Suppressor macrophage treated with lipopolysaccharide for 4 hours (primary cell): ENCODE data around the gene CCDC184.
"Not testable (repeated sequence)": the region's sequence is repeated elsewhere in the genome, so short reads cannot be mapped to it uniquely, and the experiment has no call there.

Experiments used
- DNase-seq: peaks from one replicate; pipeline ENCODE4 v3.0.0-alpha.2; 2020

Gene CCDC184

DNA sequence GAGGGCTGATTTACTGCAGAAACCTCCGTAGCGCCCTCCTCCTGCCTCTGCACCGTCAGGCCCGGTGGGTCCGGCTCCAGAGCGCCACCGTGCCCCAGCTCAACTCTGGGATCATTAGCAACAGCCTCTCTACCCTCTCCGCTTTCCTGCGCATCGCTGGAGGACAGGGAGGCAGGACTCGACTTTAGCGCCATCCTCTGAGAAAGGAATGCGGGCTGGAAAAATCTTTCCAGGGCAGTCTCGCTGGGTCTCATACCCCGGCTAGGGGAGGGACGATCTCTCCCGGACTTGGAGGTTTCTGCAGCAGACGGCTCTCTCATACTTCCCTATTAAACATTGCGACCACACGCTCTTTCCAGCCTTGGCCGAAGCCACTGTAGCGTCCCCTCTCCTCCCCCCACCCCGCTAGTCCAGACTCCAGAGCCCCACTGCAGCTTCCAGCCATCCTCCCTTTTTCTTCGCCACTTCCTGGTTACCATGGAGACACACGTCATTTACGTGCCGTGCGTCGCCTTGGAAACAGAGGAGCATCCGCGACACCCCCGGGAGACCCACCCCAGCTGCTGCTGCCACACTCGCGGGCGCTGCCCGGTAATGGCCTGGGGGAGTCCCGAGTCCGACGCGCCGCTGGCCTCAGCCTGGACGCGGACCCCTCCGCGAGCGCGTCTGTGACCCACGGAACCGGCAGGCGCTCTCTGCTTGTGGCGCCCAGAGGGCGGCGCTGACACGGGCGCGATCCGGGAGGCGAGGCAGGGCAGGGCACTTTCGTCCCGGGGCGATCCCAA is at the start of gene CCDC184:
Gene CCDC184 (plus strand): TSS at position 554 of the 785 bp plus-strand sequence. CDS start 479 bp downstream, outside the sequence.
- peak; percentile 59 for DNase-seq

DNA sequence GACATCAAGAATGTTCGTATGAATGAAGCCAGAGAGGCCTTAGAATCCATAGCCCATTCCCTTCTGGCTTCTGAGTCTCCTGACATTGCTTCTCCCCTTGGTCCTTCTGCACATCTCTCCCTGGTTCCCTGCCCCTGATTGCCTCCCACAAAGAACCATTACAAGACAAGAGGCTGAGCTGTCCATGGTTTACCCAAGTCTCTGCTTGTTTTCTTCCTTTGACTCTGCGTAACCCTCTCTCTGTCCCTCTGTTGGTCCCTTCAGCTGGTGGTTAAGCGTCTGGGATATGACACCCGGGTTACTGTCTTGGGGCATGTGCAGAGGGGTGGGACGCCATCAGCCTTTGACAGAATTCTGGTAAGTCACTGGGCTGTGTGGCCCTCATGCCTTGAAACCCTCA is 48.4 kb upstream of the CCDC184 start:
- no peak for DNase-seq

DNA sequence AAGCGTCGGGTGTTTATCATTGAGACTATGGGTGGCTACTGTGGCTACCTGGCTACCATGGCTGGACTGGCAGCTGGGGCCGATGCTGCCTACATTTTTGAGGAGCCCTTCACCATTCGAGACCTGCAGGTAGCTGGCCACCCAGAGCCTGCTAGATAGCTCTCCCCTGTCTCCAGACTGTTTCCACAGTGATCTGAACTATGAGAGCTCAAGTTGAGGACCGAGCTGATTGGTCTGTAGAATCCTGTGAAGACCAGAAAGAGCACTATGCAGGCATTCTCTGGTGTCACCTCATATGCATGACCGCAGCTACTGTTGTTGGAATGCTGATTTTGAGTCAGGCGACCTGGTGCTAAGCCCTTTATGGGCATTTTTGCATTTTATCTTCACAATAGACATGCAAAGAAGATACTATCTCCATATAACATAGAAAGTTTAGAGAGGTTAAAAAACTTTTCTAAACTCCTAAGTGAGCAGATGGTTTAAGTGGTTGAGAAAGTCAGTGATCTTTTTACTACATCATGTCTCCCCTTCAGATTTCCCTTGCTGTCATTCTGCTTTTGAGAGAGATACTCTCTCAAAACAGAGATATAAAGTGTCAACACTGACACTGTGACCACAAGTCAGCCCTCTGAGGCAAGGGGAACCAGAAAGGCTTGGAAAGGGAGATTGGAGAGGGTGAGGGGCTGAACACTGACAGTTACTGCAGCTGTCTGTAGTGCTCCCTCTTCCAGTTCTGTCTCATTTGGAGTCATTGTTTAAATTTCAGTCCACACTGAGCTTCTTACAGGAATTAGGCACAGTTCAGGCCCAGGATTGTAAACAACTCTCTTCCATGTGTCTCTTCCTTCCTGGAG is 40.4 kb upstream of the CCDC184 start:
- DNase-seq, result no peak

DNA sequence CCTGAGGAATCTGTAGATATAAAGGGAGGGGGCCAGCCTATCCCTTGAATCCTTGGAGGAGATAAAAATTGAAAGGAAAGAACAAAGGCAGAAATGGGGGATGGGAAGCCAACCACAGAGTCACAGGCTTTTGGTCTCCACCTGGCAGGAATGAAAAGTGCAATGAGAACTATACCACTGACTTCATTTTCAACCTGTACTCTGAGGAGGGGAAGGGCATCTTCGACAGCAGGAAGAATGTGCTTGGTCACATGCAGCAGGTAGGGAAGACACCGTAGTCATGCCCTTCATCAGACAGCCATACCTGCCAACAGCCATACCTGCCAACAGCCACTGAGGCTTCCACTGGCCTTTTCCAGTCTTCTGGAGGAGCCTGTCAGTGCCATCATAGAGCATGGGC is 39.5 kb upstream of the CCDC184 start:
- no peak for DNase-seq

DNA sequence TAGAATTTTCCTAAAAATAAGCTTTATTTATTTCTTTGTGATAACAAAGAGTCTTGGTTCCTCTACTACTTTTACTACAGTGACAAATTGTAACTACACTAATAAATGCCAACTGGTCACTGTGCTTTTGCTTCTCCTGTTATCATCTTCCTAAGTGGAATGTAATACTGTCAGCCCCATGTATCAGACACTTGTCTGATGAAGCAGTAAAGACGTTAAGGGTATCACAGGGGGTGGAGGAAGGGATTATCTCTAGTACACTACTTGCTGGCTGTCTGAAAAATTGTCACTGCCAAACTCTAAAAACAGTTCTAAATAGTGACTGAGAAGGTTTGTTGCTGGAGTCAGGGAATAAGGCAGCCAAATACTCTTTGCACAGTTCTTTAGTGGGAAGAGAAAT is 37.5 kb upstream of the CCDC184 start:
- DNase-seq, result no peak

DNA sequence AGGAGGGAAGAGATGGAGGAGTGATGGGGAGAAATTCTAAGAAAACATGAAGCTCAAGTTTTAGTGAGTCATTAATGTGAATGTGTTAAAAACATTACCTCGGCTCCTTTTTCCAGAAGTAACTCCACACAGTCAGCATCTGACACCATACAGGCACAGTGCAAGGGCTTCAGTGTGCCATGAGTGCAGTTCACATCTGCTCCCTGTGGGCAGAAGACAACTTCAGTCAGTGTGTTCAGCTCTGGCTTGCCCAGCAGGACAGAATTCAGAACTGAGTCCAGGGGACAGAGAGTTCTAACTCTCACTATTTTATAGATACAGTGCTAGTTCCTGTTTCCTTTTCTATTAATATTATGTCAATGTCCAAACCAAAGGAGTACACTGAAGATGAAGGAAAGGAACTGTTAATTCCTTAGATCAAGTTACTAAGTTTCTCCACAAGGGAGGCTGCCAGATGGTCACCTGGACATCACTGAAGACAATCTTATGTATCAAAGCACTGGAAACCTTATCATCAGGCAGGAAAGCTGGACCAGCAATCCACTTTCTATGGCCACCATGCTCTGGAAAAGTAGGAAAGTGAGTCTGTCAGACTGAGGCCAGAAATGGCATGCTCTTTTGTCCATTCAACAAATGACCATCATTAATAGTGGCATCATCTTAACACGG is 32.2 kb upstream of the CCDC184 start:
- no peak for DNase-seq

DNA sequence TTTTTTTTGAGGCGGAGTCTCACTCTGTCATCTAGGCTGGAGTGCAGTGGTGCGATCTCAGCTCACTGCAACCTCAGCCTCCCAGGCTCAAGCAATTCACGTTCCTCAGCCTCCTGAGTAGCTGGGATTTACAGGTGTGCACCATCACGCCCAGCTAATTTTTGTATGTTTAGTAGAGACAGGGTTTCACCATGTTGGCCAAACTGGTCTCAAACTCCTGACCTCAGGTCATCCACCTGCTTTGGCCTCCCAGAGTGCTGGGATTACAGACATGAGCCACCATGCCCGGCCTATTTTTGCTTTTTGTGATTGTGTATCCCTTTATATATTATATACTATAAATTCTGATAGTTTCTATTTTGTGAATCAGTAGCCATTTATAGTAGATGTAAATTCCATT is 27.7 kb upstream of the CCDC184 start:
- not testable (repeated sequence) for DNase-seq

DNA sequence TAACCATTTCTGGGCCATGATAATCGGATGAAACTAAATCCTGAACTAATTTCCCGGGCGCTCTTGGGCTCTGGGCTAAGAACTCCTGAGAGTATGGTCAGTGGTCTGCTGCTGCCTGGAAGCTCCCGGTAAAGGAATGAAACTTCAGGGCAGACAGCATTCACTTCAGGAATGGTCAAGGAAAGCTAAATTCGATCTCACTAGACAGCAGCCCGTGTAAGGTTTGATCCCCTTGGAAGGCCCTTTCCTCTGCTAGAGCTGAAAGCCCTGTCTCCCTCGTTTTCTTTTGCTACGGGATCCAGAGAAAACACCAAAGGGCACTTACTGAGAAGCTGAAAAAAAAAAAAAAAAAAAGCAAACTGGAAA is 26.8 kb upstream of the CCDC184 start:
- DNase-seq, result no peak

DNA sequence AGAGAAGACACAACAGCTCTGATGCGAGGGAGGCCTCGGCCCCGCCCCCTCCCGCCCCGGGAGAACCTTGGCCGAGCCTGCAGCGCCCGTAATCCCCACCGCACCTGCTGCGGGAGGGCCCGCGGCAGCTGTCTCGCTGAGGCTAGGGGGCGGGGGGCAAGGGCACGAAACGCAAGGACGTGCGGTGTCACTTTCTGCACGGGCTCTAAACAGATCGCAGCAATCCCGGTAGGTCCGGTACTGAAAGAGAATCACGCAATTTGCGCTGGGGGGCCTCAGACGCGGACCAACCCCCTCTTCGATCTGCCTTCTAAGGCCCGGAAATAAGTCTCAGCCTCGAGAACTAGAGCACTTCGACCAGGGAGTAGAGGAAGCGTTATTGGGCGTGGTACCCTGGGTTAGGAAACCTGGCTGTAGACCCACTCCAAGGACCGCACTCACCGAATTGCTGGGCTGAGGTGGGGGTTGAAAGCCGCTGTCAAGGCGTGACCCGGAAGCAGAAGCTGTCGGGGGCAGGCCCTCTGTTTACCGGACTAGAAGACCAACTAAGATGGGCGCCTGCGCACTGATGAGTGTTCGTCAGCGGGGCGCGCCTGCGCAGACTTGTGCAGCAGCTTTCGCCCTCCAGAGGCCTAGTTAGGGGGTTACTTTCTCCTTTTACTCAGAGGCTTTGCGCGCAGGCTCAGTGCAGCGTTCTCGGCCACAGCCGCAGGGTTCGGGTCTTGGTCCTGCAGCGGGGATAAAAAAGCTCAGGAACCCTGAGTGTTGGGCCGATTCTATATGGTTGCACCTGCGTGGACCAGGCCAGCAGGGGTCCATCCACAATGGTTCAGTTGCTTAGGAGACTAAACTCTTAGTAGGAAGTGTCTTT is 26.2 kb upstream of the CCDC184 start, which contains the start of gene ASB8:
Gene ASB8 (minus strand): TSS at position 498 of the 871 bp plus-strand sequence. CDS start 4,019 bp downstream, outside the sequence.
- DNase-seq, result peak; percentile 99

DNA sequence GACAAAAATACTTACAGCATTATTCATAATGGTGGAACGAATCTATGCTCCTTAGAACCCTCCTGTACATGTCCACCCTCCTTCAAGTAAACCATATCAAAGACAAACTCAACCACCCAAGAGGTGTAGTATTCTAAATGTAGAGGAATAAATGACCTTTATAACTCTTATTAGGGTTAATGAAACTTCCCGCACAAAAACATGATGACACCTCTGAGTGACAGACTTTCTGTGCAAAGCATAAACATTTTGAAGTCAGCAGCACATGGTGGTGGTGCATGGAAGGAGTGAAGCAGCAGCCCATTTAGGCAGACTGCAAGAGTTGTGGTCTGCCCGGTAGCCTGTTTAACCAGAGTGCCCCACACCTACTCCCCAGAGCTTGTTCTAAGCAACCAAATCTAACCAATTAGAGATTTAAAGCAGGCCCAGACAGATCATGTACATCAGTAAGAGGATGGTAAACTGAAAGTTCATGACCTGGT is 25.5 kb upstream of the CCDC184 start:
- DNase-seq, result no peak

DNA sequence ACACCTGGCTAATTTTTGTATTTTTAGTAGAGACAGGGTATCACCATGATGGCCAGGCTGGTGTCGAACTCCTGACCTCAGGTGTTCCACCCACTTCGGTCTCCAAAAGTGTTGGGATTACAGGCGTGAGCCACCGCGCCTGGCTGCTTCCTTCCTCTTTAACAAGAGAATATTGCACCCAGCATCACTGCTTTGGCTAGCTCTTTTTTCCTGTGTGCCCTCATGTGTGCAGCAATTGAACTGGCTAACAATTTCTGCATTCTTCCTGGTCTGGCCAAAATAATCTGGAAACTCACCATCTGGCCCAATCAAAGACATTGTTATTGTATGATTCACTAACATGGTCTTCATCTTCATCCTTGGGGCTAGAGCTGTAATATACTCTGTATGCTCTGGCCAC is 23.4 kb upstream of the CCDC184 start:
- no peak for DNase-seq

DNA sequence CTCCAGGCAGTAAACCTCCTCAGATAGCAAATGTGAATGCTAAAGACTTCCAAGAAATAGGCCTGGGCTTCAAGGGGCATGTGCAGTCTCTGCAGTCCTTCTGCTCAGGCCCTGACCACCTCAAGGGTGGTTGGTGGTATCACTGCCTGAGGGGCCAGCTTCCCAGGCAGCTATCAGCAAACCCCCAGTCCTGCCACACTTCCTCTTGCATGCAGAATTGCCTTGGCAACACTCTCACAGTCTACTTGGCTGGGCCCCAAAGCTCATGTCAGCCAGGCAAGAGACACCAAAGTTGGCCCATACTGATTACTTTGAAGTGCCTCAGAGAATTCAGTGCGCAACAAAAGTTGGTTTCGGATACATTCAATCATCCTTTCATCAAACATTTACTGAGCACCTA is 22.6 kb upstream of the CCDC184 start:
- DNase-seq, result no peak

DNA sequence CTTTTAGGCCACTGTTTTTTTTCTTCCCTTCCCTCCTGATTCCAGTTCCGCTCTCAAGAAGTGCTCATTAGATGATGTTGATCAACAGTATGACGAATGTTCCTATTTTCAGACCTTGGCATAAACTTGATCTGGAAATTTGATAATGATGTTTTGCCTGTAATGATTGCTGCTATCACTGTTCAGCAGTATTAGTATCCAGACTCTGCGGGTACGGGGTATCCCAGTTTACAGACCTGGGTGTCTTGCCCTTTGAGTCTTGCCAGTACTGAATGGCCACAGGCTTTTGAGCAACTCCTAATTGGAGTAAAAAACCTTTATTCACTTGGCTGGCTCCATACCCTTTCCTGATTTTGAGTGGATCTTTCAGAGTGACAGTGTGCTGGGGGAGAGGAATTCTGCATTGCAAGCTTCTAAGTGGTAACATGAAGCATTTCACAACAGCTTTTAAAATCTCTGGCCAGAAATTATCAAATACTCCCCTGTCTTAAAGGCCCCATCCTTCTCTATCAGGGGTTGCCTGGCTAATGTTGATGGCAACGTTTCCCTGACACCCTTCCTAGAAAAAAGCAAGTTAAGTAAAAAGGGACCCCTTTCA is 20.2 kb upstream of the CCDC184 start:
- no peak for DNase-seq

DNA sequence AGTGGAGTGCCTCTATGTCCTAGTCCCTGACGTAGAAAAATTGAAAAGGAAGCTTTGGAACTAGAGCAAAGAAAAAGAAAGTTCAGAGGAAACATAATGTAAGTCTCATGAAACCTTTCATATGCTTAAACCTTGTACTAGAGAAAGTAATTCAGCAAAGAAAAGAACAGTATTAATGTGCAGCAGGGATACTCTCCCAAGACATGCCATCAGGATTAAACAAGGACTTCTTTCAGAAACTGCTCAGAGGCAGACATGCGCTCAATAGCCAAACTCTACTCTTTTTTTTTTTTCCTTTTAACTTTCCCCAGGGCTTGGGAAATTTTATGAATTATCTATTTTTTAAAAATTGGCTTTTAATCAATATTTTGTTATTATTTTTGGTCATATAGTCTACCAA is 19.0 kb upstream of the CCDC184 start:
- no peak for DNase-seq

DNA sequence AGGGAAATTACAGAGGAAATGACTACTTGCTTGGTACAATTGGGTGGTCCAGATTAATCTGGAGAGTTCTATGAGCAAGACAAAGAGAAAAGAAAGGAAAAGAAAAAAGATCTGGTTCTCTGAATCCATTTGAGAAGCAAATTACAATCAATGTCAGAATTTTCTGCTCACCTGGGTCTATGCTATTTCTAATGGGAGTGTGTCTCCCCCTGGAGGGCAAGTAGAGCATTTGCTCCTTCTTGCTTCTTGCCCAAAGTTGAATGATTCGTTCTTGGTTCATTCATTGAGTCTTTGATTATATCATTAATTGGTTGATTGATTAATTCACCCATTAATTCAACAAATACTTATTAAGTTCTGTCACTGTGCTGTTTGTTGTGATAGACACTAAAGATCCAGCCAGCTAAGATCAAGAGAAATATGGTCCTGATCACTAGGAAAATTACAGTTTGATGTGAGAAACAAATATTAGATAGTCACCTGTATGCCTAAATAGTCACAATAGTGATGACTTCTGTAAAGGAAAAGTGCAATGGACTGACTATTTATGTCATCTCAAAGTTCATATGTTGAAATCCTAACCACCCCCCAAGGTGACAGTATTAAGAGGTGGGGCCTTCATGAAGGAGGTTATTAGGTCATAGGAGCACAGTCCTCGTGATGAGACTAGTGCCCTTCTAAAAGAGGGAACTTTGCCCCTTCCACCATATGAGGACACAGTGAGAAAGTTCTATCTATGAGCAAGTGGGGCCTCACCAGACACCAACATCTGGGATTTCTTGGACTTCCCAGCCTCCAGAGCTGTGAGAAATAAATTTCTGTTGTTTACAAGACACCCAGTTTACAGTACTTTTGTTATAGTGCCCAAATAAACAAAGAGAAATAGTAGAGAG is 18.1 kb upstream of the CCDC184 start:
- peak; percentile 63 for DNase-seq

DNA sequence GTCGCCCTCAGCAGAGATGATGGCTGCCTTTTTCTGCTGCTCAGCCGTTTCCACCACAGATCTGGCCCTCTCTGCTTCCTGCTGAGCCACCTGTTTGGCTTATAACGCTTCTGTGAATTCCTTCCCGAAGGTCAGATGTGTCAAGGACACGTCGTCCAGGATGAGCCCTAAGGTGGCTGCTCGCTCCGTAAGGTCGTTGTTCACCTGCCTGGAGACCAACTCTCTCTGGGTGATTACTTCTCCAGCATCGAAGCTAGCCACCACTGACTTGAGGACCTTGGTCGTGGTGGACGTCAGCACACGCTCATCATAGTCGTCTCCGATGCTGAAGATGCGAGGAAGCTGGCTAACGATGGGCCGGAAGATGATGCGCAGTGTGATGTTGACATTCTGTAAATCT is 14.4 kb upstream of the CCDC184 start:
- no peak for DNase-seq

DNA sequence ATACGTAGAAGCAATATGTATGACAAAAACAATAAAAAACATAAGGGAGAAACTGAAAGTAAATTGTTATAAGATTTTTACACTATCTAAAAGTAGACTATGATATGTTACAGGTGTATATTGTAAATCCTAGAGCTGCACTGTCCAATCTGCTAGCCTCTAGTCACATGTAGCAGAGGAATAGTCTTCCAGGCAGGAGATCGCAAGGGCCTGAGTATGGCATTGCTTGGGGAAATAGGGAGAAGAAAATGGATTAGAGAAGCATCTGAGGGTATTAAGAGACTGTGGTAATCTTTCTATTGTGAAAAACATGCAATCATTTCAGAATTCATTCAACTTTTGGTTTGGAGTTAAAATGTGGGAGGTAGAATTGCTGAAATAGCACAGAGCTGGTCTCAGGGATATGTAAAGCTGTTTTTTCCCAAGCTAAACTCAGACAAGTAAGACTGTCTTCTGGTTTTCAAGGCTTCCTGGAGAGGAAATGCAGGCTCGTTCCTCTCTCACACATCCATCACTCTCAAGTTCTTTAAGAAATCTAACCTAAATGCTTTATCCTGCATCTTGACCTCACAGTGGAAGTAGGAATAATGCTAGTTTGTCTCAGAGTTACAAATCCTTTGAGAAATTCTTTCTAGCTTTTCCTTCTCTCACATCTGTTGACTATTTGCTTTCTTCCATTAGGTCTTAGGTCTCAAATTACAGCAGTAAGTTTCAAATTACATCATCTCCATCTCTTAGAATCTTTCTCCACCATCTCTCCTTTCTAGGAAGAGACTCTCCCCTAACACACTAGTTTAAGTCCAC is 7.6 kb upstream of the CCDC184 start:
- DNase-seq, result no peak

DNA sequence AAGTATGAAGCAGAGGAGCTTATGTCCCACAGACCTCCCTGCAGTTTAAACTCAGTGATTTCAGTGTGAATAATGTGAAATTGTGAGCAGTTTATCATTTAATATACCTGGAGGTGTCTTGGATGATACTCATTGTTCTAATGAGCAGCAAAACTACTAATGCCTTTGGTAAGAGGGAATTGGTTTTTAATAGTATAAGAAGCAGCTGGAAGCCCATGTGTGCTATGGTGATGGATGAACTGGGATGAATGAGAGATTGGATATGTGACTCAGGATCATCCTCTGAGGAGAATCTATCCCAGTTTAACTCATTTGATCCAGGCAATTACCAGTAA is 7.1 kb upstream of the CCDC184 start:
- no peak for DNase-seq

DNA sequence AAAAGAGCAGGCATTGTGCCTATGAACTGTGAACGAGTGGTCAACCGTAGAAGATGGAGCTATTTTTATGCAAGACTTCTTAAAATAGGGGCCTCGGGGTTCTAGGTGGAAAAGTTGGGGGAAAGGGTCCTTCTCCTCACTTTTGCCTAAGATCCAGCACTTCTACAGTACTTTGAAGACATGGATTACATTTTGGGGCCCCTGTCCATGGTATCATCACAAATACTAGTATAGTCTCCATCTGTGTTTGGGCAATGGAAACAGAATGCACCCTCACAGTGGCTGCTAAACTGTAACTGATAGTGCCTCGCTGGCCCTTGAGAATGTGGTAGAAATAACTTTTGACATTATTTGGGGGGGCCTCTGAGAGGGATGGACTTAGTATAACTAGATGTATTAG is 5.5 kb upstream of the CCDC184 start:
- DNase-seq, result no peak

DNA sequence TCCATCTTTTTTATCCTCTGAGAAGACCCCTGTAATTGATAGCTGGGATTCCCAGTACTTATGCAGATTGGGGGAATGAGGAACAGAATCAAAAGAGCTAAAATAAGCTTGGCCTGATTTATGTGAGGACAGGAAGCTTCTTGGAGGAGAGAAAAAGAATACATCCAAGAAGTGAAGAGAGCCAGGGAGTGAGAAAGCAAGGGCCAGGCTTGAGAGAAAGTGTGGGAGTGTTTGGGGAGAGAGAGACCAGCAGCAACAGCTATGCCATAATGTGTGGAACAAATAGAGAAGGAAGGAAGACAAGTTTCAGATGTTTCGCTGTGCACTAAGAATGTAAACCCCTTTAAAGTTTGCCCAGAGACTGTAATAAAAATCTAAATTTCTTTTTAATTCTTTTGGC is 4.0 kb upstream of the CCDC184 start:
- no peak for DNase-seq
